NCI-H2107 treated with DMSO at 0.1 percent for 48 hours (cell line): ENCODE measurements around the gene ADRB1.

ENCODE experiments used
- DNase-seq: peaks from one replicate; lab custom pipeline; 2025; ENCODE audit not compliant: unreplicated experiment; lab: John Stamatoyannopoulos, UW

The ADRB1 gene

GRCh38 chr10:114084215-114084614 is 40.5 kb downstream of the ADRB1 start:
- DNase-seq: no peak

- no peak for DNase-seq
These were observed 43.6 kb downstream of the ADRB1 start for GRCh38 chr10:114087255-114087654.

GRCh38 chr10:114087655-114088054 is 44.0 kb downstream of the ADRB1 start:
- DNase-seq: no peak

GRCh38 chr10:114094795-114095194 is 51.1 kb downstream of the ADRB1 start:
- DNase-seq: no peak

- DNase-seq: peak; percentile 31
These were observed 52.1 kb downstream of the ADRB1 start for GRCh38 chr10:114095559-114096337.
